Smooth muscle cell (in vitro differentiated cells): ENCODE results near the gene TNFRSF25. TPM values are rescaled to one million over a fixed set of nuclear protein-coding genes. Genes with fewer than 3 reads are reported as not detected.

Experiments used
- DNase-seq: peaks from one replicate; lab custom pipeline; 2025; ENCODE audit not compliant: unreplicated experiment; lab: John Stamatoyannopoulos, UW
- H2AFZ ChIP-seq: fragments of 200-600 bp; sonication (generic); 2 replicates; pipeline ENCODE4 v1.6.0; 2016; ENCODE audit warnings: antibody characterized with exemption, low read depth, mild to moderate bottlenecking
- H3F3A ChIP-seq: fragments of 200-600 bp; sonication (generic); 2 replicates; pipeline ENCODE4 v1.6.0; 2017; ENCODE audit warnings: antibody characterized with exemption, low read depth
- H3K27ac ChIP-seq: fragments of 200-600 bp; sonication (generic); 2 replicates; pipeline ENCODE4 v1.5.1; 2016; ENCODE audit warnings: low read depth, mild to moderate bottlenecking
- H3K27me3 ChIP-seq: fragments of 200-600 bp; sonication (generic); 2 replicates; pipeline ENCODE4 v1.6.1; 2016; ENCODE audit warnings: low read depth, mild to moderate bottlenecking
- H3K36me3 ChIP-seq: fragments of 200-600 bp; sonication (generic); 2 replicates; pipeline ENCODE4 v1.5.1; 2016; ENCODE audit warnings: low read depth
- H3K4me1 ChIP-seq: fragments of 200-600 bp; sonication (generic); 2 replicates; pipeline ENCODE4 v1.5.1; 2016; ENCODE audit warnings: low read depth
- H3K4me2 ChIP-seq: fragments of 200-600 bp; sonication (generic); 2 replicates; pipeline ENCODE4 v1.6.0; 2016; ENCODE audit warnings: mild to moderate bottlenecking
- H3K4me3 ChIP-seq: fragments of 200-600 bp; sonication (generic); 2 replicates; pipeline ENCODE4 v1.5.1; 2016; ENCODE audit warnings: mild to moderate bottlenecking
- H3K79me2 ChIP-seq: fragments of 200-600 bp; sonication (generic); 2 replicates; pipeline ENCODE4 v1.6.0; 2016; ENCODE audit warnings: low read depth, mild to moderate bottlenecking
- H3K9ac ChIP-seq: fragments of 200-600 bp; sonication (generic); 2 replicates; pipeline ENCODE4 v1.6.0; 2016; ENCODE audit warnings: low read depth
- H3K9me3 ChIP-seq: fragments of 200-600 bp; sonication (generic); replicated peaks from 2 replicates; pipeline ENCODE4 v1.5.1; 2016; ENCODE audit warnings: low read depth
- H4K20me1 ChIP-seq: fragments of 200-600 bp; sonication (generic); 2 replicates; pipeline ENCODE4 v1.6.0; 2016; ENCODE audit warnings: low read depth
- WGBS: methylation state at CpG from one replicate; pipeline ENCODE4 v1.1.7; 2016; ENCODE audit warnings: low lambda C conversion rate; 5-methylcytosine and 5-hydroxymethylcytosine counted together
- polyA plus RNA-seq: library from polyadenylated mRNA; unstranded; fragments of >200 nt; fragmentation: Nextera tagmentation; extraction: Ambion mirVana; gene quantifications from 2 replicates; pipeline ENCODE4 v1.2.1, GENCODE V29; 2016
- total RNA-seq: library from RNA; depleted of rRNA; stranded (reverse); fragments of >200 nt; gene quantifications from 2 replicates; pipeline ENCODE4 v1.2.3, GENCODE V29; 2014
- TF ChIP-seq, protein P1 (sequence below): fragments of 200-600 bp; sonication (generic); IDR thresholded peaks from 2 replicates; pipeline ENCODE4 v1.5.1; 2017; ENCODE audit warnings: borderline replicate concordance, mild to moderate bottlenecking, antibody characterized with exemption; ENCODE audit not compliant: insufficient read depth, poor library complexity, severe bottlenecking

TNFRSF25 gene
- total and polyA plus RNA-seq, 2 experiments from 2014 or later = 10.1 to 19.8 TPM

DNA sequence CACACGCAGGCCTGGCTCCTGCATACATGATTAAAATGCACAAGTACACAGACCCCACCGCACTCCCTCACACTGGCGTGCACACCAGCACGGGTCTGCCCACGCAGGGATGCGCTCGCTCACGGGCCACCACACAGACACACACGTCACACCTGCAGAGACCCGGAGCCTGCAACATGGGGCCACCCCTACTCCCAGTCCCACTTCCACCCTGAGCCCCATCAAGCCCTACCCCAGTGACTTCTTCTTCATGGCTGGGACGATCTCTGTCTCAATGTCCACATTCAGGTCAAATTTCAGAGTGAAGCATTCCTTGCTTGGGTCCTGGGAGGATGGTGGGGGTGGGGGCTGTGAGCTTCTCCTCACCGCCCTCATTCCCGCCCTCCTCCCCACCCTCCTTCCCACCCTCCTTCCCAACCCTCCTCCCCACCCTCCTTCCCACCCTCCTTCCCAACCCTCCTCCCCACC is 8.9 kb upstream of the TNFRSF25 start:
- H3K36me3 ChIP-seq = no peaks in the 10 kb centered on the region
- no peak overlapping the region for H2AFZ ChIP-seq
- H3F3A ChIP-seq = no peaks in the 10 kb centered on the region
- 89% methylated on average over 13 of the region's 13 CpGs for WGBS
- H3K27ac ChIP-seq = no peak overlapping the region
- H3K9ac ChIP-seq = no peak overlapping the region
- no peak overlapping the region for H3K4me3 ChIP-seq
- no peak overlapping the region for H3K4me2 ChIP-seq
- H3K9me3 ChIP-seq = no peaks in the 10 kb centered on the region
- no peaks in the 10 kb centered on the region for H3K79me2 ChIP-seq
- TF ChIP-seq, protein P1, sequence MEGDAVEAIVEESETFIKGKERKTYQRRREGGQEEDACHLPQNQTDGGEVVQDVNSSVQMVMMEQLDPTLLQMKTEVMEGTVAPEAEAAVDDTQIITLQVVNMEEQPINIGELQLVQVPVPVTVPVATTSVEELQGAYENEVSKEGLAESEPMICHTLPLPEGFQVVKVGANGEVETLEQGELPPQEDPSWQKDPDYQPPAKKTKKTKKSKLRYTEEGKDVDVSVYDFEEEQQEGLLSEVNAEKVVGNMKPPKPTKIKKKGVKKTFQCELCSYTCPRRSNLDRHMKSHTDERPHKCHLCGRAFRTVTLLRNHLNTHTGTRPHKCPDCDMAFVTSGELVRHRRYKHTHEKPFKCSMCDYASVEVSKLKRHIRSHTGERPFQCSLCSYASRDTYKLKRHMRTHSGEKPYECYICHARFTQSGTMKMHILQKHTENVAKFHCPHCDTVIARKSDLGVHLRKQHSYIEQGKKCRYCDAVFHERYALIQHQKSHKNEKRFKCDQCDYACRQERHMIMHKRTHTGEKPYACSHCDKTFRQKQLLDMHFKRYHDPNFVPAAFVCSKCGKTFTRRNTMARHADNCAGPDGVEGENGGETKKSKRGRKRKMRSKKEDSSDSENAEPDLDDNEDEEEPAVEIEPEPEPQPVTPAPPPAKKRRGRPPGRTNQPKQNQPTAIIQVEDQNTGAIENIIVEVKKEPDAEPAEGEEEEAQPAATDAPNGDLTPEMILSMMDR = no peak
- peaks cover 68% of the 10 kb centered on the region for H4K20me1 ChIP-seq
- DNase-seq = no peak
- no peaks in the 10 kb centered on the region for H3K27me3 ChIP-seq
- no peaks in the 10 kb centered on the region for H3K4me1 ChIP-seq

DNA sequence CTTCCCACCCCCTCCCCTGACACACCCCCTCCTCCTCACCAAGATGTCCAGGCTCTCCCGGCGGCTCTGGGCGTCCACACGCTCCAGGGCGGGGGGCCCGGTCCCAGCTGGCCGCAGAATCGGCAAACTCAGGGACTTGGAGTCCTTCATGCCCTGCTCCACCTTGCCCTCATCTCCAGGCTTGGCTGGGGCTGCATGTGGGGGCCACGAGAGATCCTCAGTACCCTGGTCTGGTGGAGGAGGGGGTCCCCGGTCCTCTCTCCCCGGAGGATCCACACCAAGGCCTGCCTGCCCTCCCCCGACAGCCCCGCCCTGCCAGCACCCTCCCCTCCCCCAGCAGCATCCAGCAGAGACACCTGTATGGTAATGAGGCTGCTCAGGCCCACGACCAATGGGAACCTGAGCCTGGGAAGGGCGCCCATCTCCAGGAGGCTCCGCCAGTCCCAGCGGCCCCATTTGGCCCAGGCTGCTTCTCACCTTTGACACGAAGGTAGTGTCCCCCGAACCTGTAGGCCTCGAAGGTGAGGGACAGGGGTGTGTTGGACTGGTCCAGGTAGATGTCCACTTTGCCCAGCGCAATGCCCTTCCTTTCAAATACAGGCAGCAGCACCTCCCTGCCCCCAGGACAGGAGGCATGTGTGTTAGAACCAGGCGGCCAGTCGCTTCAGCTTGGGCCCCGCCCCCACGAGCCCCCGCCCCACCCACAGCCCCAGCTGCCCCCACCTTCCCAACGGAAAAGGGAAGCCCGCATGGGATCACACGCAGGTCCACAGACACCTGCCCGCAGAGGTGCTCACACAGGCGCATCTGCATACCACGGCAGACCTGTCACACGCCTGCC is 8.2 kb upstream of the TNFRSF25 start:
- H4K20me1 ChIP-seq = peaks cover 65% of the 10 kb centered on the region
- no peaks in the 10 kb centered on the region for H3K36me3 ChIP-seq
- TF ChIP-seq, protein P1 = no peak
- H3K4me2 ChIP-seq = no peak overlapping the region
- H3K4me1 ChIP-seq = no peaks in the 10 kb centered on the region
- H3K9me3 ChIP-seq = no peaks in the 10 kb centered on the region
- DNase-seq = no peak
- H3K79me2 ChIP-seq = no peaks in the 10 kb centered on the region
- H3K27me3 ChIP-seq = no peaks in the 10 kb centered on the region
- no peak overlapping the region for H3K4me3 ChIP-seq
- H3K27ac ChIP-seq = no peak overlapping the region
- H2AFZ ChIP-seq = no peak overlapping the region
- no peak overlapping the region for H3K9ac ChIP-seq
- WGBS = 89% methylated on average over 23 of the region's 33 CpGs
- H3F3A ChIP-seq = no peaks in the 10 kb centered on the region

DNA sequence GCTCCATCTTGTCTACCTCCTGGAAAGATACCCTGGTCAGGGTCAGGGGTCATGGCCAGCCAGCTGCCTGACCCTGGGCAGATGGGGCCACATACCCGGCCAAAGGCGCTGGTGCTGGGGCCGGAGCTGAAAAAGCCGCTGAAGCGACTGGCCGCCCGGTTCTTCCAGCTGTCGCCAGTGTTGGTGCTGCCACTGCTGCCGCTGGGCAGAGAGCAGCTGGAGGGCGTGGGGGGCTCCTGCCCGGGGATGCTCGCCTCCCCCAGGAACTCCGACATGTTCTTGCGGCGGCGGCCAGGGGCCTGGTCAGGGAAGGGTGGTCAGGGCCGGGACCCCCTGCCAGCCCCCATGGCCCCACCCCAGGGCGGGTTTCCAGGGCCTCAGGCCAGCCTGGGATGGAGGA is 7.2 kb upstream of the TNFRSF25 start:
- Histone ChIP-seq H3K27me3 (no peaks in the 10 kb centered on the region), H3K9me3 (no peaks in the 10 kb centered on the region), H3K36me3 (no peaks in the 10 kb centered on the region), H3K9ac (no peak overlapping the region), H4K20me1 (peaks cover 56% of the 10 kb centered on the region), H2AFZ (no peak overlapping the region), H3K4me2 (no peak overlapping the region), H3K4me1 (no peaks in the 10 kb centered on the region), H3K79me2 (no peaks in the 10 kb centered on the region), H3K4me3 (no peak overlapping the region), H3F3A (no peaks in the 10 kb centered on the region), H3K27ac (no peak overlapping the region)
- whole genome bisulfite sequencing = 97% methylated on average over 11 of the region's 18 CpGs
- DNase-seq = no peak
- TF ChIP-seq, protein P1 = no peak

DNA sequence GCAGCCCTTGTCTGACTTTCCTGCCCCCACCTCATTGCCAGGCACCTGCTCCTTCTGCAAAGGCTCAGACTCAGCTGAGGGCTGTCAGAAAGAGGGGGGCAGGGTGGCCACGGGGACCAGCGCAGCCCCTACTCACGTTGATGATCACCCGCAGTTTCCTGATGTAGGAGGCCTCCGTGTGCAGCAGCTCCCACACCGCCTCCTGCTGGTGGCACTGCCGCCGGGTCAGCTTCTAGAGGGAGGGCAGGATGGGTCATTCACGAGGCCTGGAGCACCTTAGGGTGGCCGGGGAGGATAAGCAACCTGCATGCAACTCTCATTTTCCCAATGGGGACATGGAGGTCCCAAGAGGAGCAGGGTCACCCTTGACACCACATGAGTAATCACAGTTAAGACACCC is 6.4 kb upstream of the TNFRSF25 start:
- WGBS = 90% methylated on average over 10 of the region's 10 CpGs
- Histone ChIP-seq H3K4me1 (no peaks in the 10 kb centered on the region), H3K9ac (no peak overlapping the region), H3K27ac (no peak overlapping the region), H3K4me2 (no peak overlapping the region), H3K27me3 (no peaks in the 10 kb centered on the region), H3K36me3 (no peaks in the 10 kb centered on the region), H3F3A (no peaks in the 10 kb centered on the region), H3K9me3 (no peaks in the 10 kb centered on the region), H3K4me3 (no peak overlapping the region), H4K20me1 (peaks cover 54% of the 10 kb centered on the region), H3K79me2 (no peaks in the 10 kb centered on the region), H2AFZ (no peak overlapping the region)
- DNase-seq = no peak
- TF ChIP-seq, protein P1 = peak; percentile 32
